GM12872 (cell line): ENCODE results near the gene POLD1.

ENCODE experiments used
- CTCF ChIP-seq: IDR thresholded peaks from 3 replicates; pipeline ENCODE4 v1.5.1; 2011; ENCODE audit warnings: low read depth, mild to moderate bottlenecking, low read length, moderate library complexity; ENCODE audit not compliant: insufficient read depth

The POLD1 gene

GRCh38 chr19:50422397-50423278, 38.5 kb downstream of the POLD1 start:
- no peak for TF ChIP-seq CTCF

- TF ChIP-seq CTCF: no peak
Observed at GRCh38 chr19:50423279-50424113, 39.3 kb downstream of the POLD1 start.

GRCh38 chr19:50425581-50425980, 41.4 kb downstream of the POLD1 start:
- no peak for TF ChIP-seq CTCF

GRCh38 chr19:50427318-50427925, 43.3 kb downstream of the POLD1 start:
- no peak for TF ChIP-seq CTCF

- TF ChIP-seq CTCF: no peak
Observed at GRCh38 chr19:50427997-50428425, 43.9 kb downstream of the POLD1 start.

DNA sequence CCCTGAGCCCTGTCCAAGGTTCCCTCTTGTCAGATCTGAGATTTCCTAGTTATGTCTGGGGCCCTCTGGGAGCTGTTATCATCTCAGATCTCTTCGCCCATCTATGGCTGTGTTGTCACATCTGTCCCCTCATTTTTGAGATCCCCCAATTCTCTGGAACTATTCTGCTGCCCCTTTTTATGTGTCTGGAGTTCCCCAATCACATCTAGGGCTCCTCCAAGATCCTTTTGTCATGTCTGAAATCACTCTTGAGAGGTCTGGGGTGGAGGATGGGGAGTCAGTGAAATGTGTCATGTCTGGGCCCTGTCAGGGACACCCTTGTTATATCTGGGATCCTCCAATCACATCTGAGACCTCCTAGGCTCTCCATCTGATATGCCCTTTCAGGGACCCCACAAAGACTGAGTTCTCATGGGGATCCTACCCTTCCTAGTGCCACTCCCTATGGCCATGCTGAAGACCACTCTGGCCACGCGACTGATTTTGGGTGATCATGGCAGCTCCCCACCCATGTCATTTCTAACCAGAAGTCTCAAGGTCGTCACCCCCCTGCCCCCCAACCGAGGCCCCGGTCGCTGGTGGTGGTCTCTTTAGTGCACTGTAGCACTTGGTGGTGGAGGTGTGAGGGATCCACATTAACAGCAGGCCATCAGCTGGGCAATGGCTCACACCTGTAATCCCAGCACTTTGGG, 44.8 kb downstream of the POLD1 start:
- no peak for TF ChIP-seq CTCF
